ENCODE measurements around the gene TRMT10C.
"Not testable (repeated sequence)": the region's sequence is repeated elsewhere in the genome, so short reads cannot be mapped to it uniquely, and the experiment has no call there.

Gene TRMT10C

GRCh38 chr3:101549473-101549872 lies 12.2 kb upstream of the TRMT10C start:
- DNase-seq: no peak

GRCh38 chr3:101551359-101552081 lies 10.1 kb upstream of the TRMT10C start:
- DNase-seq: not testable (repeated sequence)

GRCh38 chr3:101553381-101553780 lies 8.3 kb upstream of the TRMT10C start:
- DNase-seq: not testable (repeated sequence)

- DNase-seq: no peak
Measured at GRCh38 chr3:101556064-101556463, 5.6 kb upstream of the TRMT10C start.

- no peak for DNase-seq
Measured at GRCh38 chr3:101567528-101568317, 6.1 kb downstream of the TRMT10C start.

- no peak for DNase-seq
Measured at GRCh38 chr3:101571028-101571895, 9.6 kb downstream of the TRMT10C start.

- peak; percentile 88 for DNase-seq
Measured at GRCh38 chr3:101573449-101574387, 12.1 kb downstream of the TRMT10C start, which contains the start of gene PCNP. TSS of gene PCNP (plus strand) at chr3:101574180. CDS start at chr3:101574216, 36 bp downstream.

GRCh38 chr3:101574388-101575112 lies 12.9 kb downstream of the TRMT10C start:
- DNase-seq: peak; percentile 39

- DNase-seq: no peak
Measured at GRCh38 chr3:101577286-101577685, 15.6 kb downstream of the TRMT10C start.

- DNase-seq: no peak
Measured at GRCh38 chr3:101588616-101589015, 26.9 kb downstream of the TRMT10C start.

GRCh38 chr3:101591071-101591470 lies 29.4 kb downstream of the TRMT10C start:
- DNase-seq: no peak

GRCh38 chr3:101602731-101603130 lies 41.1 kb downstream of the TRMT10C start:
- no peak for DNase-seq

GRCh38 chr3:101603184-101603583 lies 41.5 kb downstream of the TRMT10C start:
- no peak for DNase-seq

GRCh38 chr3:101605398-101605797 lies 43.7 kb downstream of the TRMT10C start:
- not testable (repeated sequence) for DNase-seq

GRCh38 chr3:101611023-101611422 lies 49.4 kb downstream of the TRMT10C start:
- no peak for DNase-seq

- DNase-seq: not testable (repeated sequence)
Measured at GRCh38 chr3:101613014-101613413, 51.3 kb downstream of the TRMT10C start.

GRCh38 chr3:101615525-101615924 lies 53.9 kb downstream of the TRMT10C start:
- DNase-seq: no peak

Data from NCI-H748 treated with DMSO at 0.1 percent for 48 hours (cell line).